ENCODE data around the gene SORBS2.

SORBS2 gene

DNA sequence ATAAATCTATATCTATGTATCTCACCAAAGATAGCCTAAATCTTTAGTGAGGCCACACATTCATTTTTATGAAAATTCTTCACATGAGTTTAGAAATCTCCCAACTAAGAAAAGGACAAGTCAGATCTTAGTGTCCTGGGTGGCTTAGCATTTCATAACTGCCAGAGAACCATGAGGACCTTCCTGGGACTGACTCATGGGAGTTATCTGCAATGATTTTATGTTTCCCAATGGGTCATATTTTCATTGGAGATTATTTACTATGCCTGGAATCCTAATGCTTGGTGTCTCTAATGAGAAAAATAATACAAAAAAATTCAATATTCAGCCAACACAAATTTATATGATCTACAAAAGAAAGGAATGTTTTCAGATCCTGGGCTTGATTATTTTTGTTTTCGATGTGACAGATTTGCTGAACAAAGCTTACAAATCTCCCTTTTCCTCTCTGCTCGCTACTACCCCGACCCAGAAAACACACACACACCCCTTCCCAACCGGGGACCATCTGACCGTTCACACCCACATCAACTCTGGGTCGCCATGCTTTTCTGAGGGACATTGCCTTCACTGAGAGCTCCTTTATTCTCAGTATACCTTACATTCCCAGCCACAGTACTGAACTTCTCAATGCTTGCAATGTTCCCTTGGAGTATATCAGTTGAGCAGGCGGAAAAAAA is 40.1 kb downstream of the SORBS2 start:
- no peak for DNase-seq

DNA sequence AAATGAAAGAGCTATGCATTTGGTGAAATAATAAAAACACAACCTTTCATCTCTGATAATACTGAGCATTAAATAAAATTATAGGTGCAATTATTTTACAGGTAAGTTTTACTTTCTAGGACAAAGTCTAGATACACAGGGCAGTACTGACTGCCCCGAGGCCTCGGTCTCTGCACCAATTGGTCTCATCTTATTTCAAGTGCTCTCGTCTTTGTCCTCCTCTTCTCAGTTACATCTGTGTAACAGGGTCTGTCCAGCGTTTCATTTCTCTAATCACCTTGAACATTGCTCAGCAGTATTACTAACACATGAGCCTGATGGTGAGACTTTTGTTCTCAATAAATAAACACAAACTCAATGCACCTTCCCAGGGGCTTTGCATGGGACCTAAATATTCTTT is 44.5 kb downstream of the SORBS2 start:
- DNase-seq = no peak

DNA sequence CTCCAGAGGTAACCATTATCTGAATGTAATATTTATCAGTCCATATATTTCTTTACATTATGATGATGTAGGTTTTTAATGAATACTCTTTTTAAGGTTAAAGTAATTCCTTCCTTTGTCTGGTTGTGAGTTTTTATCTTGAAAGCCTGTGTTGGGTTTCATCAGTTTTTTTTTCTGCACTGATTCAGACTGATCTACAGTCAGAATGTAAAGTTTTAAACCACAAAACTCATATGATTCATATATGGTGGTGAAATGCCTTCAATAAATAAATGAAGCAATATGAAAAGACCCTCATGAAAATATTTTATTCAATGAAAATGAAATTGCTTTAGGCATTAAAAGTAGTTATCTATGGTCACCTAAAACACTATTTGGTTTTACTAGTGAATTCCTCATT is 47.1 kb downstream of the SORBS2 start:
- no peak for DNase-seq

DNA sequence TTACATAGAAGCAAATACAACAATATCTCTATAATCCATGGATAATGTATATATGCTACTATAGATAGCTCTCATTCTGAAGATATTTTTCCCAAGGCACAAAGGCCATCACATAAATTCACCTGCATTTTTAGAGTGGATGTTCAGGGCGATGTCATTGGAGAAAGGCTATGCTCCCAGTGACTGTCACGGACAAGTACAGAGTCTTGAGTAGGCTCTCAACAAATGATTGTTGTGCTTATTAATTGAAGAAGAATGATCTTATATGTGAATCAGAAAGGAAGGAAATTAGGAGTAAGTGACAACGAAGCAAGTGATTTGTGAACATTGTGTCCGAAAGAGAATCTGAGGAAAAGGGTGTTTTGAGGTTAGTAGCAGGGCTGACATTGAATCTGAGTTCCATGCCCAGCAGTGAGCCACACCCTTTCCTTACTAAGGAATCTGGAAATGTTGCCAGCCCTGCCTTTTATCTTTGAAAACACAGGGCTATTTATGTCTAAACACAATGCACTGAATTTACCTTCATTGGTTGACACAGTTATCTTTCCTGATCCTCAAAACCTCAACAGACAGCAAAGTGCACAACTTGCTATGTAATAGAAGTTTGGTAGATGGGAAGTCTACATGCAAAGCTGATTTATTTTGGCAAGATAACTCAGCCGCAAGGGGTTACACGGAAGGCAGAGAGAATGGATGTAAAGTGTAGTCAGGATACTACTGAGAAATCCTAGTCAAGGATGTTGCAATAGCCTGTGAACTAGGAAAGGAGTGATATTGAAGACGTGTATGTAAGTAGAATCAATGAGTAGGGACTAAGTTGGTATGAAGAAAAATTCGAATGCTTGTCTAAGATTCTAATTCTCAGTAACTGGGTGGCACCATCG is 50.4 kb downstream of the SORBS2 start:
- DNase-seq = no peak

DNA sequence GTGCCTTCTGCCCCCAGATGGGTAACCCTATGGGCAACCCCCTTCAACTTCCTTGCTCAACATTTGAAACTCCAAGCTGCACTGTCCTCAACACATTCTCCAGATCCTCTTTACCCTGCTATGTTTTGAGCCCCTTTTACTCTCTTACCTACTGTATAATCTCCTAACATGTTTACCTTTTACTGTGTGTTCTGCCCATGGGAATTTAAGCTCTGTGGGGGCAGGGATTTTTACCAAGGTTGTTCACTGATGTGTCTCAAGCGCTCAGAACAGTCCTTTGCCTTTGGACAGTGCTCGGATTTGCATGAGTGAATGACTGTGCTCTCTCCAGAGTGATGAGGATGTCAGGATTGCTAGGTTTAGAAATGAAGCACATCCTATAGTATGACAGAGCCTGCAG is 53.2 kb downstream of the SORBS2 start:
- DNase-seq = no peak

DNA sequence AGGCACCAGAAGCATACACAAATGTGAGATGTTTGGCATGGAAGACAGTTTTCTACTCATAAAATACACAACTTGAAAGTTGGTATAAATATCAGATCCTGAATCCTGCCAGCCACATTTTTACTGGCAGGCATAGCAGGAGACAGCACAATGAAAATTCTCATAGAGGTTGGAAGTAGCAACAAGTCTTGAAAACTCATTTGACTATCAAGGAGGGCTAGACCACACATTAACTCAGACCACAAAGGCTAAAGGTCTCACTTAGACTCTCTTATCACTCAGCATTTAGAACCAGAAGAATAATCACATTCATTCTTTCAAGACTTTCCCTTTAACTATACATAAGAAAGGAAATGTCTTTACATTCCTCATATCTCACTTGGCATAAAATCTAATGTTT is 56.5 kb downstream of the SORBS2 start:
- no peak for DNase-seq

DNA sequence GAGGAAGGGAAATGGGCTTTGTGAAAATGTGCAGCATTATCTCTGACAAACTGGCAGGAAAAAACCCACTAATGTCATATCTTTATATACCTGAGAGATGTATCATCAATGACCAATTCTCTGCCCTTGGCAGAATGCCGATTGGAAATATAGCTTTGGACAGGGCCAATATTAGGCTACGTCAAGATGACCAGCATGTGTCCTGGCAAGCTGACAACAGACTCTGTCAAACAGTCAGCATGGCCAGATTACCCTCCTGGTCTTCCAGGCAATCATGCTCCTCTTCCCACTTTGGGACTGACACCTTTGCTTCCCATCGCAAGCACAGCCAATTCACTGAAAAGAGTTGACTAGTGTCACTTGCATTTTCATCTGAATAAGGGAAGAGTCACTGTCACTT is 57.0 kb downstream of the SORBS2 start:
- DNase-seq = no peak

DNA sequence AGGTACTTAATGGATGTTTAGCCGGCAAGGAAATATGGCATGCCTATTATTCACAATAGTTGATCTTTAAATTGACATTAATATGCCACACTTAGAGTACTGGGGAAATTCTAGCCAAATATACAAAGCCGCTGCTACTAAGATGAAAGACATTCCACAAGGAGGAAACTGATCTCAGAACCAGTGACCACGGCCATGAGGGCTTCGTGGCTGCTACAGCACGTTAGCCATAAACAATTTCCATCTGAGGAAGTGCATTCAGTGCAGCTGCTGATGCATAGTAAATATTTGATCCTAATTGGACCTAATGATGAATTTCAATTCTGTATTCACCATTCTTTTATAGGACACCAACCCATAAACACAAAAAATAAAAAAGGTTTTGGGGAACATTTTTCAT is 59.1 kb downstream of the SORBS2 start:
- DNase-seq = no peak

DNA sequence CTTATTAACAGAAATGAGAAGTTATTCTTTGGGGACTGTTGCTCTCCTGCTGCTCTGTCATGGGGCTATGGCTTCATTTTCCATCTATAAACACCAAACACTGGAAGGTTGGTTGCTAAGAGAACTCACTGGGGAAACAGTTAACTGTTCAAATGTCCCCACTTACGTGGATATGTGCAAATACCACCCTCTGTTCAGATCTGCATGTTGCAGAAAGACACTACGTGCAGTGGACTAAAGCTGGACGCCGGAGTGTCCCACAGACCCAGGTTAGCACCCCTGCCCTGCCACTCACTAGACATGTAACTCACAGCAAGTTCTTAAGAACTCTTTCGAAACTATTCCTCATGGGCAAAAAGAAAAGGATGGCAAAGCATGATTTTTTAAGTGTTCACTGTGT is 62.1 kb downstream of the SORBS2 start:
- no peak for DNase-seq

DNA sequence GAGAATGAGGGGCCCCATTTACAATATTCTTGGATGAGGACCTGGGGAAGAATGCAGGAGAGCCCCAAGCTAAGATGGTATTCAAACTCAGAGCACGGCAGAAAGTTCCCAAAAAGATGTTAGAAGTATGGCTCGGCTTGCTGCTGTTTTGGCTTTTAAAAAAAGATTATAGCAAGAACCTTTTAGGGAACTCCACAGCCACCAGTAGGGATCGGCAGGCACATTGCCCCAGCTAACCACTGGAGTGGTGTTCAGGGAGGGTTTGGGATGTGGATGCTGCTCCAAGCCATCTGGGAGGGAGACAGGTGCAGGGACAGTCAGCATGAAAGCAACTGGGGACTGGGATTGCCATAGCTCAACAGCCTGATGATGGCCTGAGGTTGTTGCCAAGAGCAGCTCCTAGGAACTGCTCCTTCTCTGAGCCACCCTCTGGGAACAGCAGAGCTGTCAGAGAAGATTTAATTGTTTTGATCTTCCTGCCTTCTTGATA is 63.0 kb downstream of the SORBS2 start:
- no peak for DNase-seq

DNA sequence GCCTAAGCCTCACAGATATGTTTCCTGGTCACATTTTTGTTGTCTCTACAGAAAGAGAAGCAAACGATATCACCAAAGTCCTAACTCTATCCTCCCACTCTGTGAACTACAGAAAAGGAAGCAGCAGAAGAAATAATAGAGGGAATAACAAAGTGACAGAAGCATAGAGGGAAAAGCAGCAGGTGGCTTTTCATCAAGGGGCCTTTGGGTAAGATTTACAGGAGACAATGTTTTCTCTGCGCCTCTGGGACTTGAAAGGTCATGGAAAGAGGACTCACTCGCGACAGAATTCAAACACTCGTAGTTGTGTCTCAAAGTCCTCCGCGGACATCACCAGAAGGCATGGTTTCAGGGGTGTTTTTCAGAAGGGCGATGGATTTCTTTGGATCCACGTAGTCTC is 66.1 kb downstream of the SORBS2 start:
- no peak for DNase-seq

DNA sequence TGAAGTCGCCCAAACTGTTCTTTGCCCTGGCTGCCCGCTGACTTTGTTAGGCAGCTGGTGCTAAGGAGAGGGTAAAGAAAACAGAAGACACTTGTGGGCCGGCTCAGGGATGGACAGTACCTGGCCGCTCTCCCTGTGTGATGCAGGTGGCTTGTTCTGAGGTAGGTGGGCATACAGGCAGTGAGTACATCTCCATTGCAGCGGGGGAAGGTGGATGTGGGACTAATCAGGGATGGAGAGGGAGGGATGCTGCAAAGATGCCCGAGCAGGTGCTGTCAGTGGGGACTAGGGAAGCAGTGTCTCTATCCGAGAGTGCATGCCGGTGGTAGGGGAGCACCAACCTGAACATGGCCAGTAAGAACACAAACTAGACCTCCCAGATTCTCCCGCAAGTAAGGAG is 67.0 kb downstream of the SORBS2 start:
- no peak for DNase-seq

DNA sequence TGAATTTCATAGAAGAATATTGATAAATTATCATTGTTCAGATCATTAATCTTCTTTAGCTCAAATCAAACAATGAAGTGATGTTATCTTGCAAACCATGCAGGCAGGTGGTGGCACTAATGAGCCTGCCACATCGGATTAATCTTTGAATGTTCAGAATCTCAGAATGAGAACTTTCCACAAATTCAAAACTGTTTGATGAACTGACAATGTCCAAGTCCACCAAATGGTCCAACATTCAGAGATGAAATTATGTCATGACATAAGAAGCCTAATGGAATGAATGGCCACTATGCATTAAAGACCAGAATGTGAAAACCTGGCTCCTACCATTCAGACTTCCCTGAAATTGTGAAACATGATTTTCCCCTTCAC is 67.5 kb downstream of the SORBS2 start:
- DNase-seq = no peak

DNA sequence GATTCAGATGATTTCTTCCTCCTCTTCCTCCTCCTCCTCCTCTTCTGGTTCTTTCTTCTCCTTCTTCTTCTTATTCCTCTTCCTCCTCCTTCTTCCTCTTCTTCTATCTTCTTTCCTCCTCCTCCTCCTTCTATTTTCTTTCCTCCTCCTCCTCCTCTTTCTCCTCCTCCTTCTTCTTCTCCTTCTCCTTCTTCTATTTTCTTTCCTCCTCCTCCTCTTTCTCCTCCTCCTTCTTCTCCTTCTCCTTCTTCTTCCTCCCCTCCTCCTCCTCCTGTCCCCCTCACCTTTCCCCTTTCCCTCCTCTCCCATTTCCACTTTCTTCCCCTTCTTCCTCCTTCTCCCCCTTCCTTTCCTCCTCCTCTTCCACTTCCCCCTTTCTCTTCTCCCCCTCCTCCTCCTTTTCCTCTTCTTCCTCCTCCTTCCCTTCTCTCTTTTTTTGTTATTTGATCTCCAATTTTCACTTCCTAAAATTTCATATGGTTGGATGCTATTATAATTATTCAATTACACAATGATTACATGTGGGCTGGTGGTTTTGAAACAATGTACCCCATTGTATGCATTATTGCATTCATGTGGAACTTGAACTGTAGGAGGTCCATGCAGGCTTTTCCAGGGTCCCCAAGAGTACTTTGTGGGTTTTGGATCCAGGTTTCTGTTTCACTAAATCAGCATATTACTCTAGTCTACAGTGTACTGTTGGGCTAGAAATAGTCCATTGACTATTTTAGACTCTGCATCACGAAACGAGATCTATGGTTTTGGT is 68.1 kb downstream of the SORBS2 start:
- DNase-seq = no peak

DNA sequence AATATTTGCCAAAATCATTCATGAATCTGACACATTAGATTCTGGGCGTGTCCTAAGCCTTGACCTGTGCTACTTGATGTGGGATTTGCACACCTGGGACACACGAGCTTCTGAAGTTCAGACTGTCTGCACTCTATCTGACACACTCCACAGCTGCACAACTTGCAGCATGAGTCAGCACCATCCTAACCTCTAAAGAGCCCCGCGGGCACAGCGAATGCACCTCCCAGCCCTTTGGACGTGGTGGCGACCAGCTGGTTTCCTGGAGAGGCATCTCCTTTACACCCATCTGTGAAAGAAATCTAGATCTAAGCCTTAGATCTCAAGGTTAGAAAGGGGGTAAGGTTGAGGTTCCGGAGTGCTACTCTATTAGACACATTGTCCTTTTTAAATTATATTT is 69.2 kb downstream of the SORBS2 start:
- no peak for DNase-seq

DNA sequence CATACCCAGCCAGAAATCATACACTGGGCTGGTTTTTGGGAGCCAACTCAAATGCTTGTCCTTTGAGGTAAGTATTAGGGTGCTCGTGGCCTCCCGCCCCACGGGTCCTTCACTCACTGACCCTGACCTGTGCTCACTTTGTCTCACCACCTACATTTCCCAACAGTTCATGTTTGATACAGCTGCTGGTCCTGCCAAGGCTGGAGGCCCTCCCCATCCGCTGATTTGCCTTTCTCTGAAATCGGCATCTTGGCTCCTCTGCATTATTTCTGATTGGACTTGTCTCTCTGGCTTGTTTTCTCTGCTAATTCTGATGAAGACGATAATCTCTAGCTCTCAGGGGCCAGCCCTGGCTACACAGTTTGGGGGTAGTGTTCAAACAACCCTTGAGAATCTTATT is 70.2 kb downstream of the SORBS2 start:
- no peak for DNase-seq

DNA sequence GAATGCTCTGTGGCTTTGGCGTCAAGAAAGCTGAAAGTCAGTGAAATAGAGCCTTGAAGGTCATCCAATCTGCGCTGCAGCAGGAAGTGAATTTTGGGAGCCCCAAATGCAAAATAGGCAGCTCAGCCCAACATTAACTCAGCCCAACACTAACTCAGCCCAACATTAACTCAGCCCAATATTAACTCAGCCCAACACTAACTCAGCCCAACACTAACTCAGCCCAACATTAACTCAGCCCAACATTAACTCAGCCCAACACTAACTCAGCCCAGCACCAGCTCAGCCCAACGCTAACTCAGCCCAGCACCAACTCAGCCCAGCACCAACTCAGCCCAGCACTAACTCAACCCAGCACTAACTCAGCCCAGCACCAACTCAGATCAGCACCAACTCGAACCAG is 71.5 kb downstream of the SORBS2 start:
- no peak for DNase-seq

DNA sequence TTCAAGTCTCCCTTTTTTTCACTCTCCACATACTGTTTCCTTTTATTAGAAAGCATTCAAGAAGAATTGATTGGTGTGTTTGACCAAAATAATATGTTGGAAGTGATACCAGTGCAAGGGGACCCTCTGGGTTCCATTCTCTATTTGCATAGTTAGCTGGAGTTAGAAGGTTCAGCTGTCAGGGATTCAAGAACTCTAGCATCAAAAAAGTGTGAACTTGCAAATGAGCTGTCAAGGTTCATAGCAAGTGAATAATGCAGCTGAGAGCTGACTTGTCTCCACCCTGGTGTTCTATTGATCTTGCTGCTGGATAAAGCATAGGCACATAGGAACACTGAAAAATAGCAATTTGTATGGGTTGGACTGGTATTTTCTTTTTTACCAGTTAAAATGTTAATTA is 73.2 kb downstream of the SORBS2 start:
- no peak for DNase-seq

DNA sequence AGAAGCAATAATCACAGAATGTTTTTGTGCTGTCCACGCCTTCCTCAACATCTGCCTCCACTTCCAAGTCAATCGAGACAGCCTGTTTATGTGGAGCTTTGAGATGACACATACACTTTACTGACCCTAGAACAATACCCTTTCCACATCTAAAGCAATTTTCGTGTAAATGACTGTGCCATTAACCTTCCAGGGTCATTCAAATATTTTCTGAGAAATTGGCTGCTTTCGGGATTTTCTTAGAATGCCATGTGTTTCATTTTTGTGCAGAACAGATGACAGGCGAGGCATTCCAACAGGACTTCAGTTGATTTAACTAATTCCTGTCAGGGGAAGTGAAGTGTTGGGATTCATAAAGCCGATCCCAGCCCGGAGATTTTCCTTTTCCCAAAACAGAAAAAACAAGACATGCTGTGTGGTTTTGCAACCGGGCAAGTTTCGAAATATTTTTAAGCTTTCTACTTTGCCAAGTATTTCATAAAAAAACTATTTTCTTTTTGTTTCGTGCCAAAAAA is 73.9 kb downstream of the SORBS2 start:
- no peak for DNase-seq

DNA sequence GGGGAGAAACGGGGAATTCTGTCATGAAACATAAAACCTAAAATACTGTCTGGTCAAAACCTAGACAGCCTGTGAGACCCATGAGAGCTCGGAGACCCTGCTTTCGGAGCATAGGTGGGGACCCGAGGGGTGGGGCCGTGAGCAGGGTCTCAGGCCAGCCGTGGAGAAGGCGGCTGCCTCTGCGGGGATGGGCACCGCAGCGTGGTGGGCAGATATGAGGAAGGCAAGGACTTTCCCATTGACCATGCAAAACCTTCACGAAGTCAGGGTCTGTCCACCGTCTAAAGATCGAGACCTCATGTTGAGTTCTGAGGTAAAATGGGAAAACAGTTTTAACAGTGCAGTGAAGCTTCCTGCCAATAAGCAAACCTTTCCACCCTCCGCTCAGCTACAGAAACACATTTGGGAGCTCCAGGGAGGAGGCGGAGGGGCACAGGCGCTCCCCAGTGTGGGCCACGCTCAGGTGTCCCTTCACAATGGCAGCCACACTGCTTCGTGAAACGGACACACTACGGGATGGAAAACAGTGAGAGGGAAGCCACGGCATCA is 74.4 kb downstream of the SORBS2 start:
- DNase-seq = no peak

DNA sequence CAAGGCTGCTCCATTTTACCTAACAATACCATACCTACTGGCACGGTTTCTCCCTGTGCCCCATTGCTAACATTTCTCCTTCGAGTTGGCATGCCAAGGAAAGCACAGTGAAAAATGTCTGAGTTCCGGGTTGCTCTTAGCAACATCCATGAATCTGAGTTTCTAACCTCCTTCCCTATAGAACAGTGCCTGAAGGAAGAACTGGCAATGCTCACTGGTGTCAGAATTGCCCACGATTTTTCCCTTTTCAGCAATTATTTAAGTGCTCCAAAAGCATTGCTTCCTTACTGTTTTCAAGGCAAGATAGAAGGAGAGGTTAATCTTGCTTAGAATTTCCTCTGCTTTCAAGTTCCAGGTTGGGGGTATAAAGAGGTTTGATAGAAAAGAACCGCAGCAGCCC is 75.1 kb downstream of the SORBS2 start:
- no peak for DNase-seq

DNA sequence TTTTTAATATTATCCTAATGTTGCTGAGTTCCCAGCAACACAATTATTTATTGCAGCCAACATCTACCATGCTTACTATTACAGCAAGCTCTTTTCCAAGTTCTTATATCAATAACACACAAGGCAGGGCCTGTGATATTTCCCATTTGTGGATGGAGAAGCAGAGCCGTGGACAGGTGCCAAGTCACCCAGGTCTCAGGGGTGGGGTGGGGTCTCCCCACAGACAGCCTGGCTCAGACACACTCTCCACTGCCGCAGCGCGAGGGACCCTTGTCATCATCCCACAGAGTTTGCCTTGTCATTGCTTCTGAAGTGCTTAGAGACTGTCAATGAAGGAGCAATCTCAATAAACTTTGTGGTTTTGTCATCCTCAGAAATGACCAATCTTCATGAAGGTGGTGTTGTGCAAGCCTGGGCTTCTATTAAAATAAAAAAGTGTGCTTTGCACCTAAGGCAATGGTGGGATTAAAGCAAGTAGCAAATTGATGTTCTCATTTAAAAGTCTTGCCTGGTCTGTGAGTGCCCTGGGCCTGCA is 76.1 kb downstream of the SORBS2 start:
- no peak for DNase-seq

DNA sequence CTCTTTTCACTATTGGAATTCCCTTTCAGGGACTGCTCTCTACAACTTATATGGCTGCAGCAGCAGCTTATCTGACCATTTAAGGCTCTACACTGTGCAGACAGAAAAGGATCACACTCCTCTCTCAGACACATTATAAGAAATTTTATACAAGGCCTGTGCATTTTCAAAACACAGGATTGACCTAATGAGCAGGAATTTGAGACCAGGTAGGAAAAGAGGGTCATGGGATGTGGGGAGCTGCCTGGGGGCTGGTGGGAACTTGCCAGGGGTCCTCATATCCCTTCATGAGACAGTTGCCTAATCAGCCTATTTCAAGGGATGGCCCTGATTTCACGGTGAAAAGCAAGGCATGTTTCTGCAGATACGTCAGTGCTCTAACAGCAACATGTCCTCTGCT is 77.1 kb downstream of the SORBS2 start:
- no peak for DNase-seq

Measured in stimulated activated naive CD4-positive, alpha-beta T cell (primary cell).